Endothelial cell of umbilical vein (primary cell): ENCODE results near the gene STPG4. TPM values are rescaled to one million over a fixed set of nuclear protein-coding genes. Genes with fewer than 3 reads are reported as not detected.

ENCODE experiments used
- BruUV-seq: library from RNA; stranded (reverse); fragments of 400-500 nt; replicated peaks from 2 replicates; lab custom pipeline; 2021; lab: Mats Ljungman, UMichigan
- CTCF ChIA-PET: fragments of 300-600, 350-600 bp; sonication (Branson Sonifier 250); formaldehyde crosslinking; loops from one replicate; lab custom pipeline; 2021; ENCODE audit warnings: antibody characterized with exemption, inconsistent platforms; lab: Charles Lee
- POLR2A ChIA-PET: fragments of 300-600, 350-600 bp; sonication (Branson Sonifier 250); formaldehyde crosslinking; loops from one replicate; lab custom pipeline; 2021; ENCODE audit warnings: antibody characterized with exemption, inconsistent platforms; lab: Charles Lee
- DNase-seq: peaks from one replicate; pipeline ENCODE4 v3.0.0-alpha.2; 2011; ENCODE audit warnings: low read depth, low spot score
- FAIRE-seq: peaks from 2 replicates; lab custom pipeline; 2011; peaks lifted over from hg19 to GRCh38; lab: Jason Lieb, UNC
- H2AFZ ChIP-seq: 2 replicates; pipeline ENCODE4 v1.6.0; 2012; ENCODE audit warnings: low read depth, low read length, control low read depth, inconsistent platforms
- H3K27ac ChIP-seq: 2 replicates; pipeline ENCODE4 v1.5.1; 2011; ENCODE audit warnings: low read depth, mild to moderate bottlenecking, control low read depth, low read length, moderate library complexity; ENCODE audit not compliant: insufficient read depth
- H3K27me3 ChIP-seq, 2 experiments: 2 replicates each; pipeline versions ENCODE4 v1.6.0 to v1.6.1; 2011; ENCODE audit warnings: low read length in 2 of 2, mixed read lengths in 1 of 2; ENCODE audit not compliant: control insufficient read depth in 2 of 2, insufficient read depth in 2 of 2
- H3K36me3 ChIP-seq, 2 experiments: 2 replicates in 1 of 2; 3 replicates in 1 of 2; pipeline ENCODE4 v1.5.1; 2011; ENCODE audit warnings: low read length in 2 of 2, mild to moderate bottlenecking in 1 of 2, moderate library complexity in 1 of 2; ENCODE audit not compliant: control insufficient read depth in 2 of 2, insufficient read depth in 2 of 2; ENCODE audit errors: extremely low read depth in 1 of 2
- H3K4me1 ChIP-seq: 3 replicates; pipeline ENCODE4 v1.5.1; 2011; ENCODE audit warnings: mild to moderate bottlenecking, low read length; ENCODE audit not compliant: control insufficient read depth, insufficient read depth; ENCODE audit errors: extremely low read depth
- H3K4me2 ChIP-seq: 2 replicates; pipeline ENCODE4 v1.6.1; 2011; ENCODE audit warnings: low read length, control low read depth, mixed read lengths; ENCODE audit not compliant: insufficient read depth
- H3K4me3 ChIP-seq, 3 experiments: fragments of 200-600 bp in 1 of 3; sonication (generic), shearing (Covaris generic) in 1 of 3; replicated peaks in 1 of 3; 2 replicates each; pipeline ENCODE4 v1.5.1; 2011 to 2016; ENCODE audit warnings: control low read depth in 3 of 3, low read length in 3 of 3, mild to moderate bottlenecking in 2 of 3, inconsistent platforms in 1 of 3, low read depth in 1 of 3, moderate library complexity in 1 of 3; ENCODE audit not compliant: insufficient read depth in 1 of 3
- H3K79me2 ChIP-seq: 2 replicates; pipeline ENCODE4 v1.6.0; 2012; ENCODE audit warnings: low read length, inconsistent platforms; ENCODE audit not compliant: control insufficient read depth, insufficient read depth
- H3K9ac ChIP-seq: replicated peaks from 2 replicates; pipeline ENCODE3; 2011; ENCODE audit warnings: low read length, control low read depth; ENCODE audit not compliant: insufficient read depth; ENCODE audit errors: extremely low read depth
- H3K9me1 ChIP-seq: replicated peaks from 3 replicates; pipeline ENCODE4 v1.6.0; 2011; ENCODE audit warnings: mild to moderate bottlenecking, low read length; ENCODE audit not compliant: control insufficient read depth, insufficient read depth; ENCODE audit errors: extremely low read depth
- H3K9me3 ChIP-seq: replicated peaks from 2 replicates; pipeline ENCODE4 v1.5.1; 2012; ENCODE audit warnings: low read length, inconsistent platforms; ENCODE audit not compliant: control insufficient read depth, insufficient read depth
- H4K20me1 ChIP-seq: replicated peaks from 2 replicates; pipeline ENCODE3; 2011; ENCODE audit warnings: mild to moderate bottlenecking, low read length; ENCODE audit not compliant: control insufficient read depth, insufficient read depth; ENCODE audit errors: extremely low read depth
- CTCF ChIP-seq, 2 donors: IDR thresholded peaks; 1 replicate in 1 of 2; 2 replicates in 1 of 2; pipeline ENCODE4 v1.5.1; 2011; ENCODE audit warnings: low read length in 2 of 2, mild to moderate bottlenecking in 2 of 2, moderate library complexity in 2 of 2, control low read depth in 1 of 2, inconsistent platforms in 1 of 2, low read depth in 1 of 2; ENCODE audit not compliant: insufficient read depth in 1 of 2; ENCODE audit errors: extremely low read depth in 1 of 2
- EZH2 ChIP-seq: IDR thresholded peaks from 2 replicates; pipeline ENCODE4 v1.6.1; 2012; ENCODE audit warnings: borderline replicate concordance, low read depth, mild to moderate bottlenecking, moderate library complexity, low read length, inconsistent platforms; ENCODE audit not compliant: severe bottlenecking
- FOS ChIP-seq: IDR thresholded peaks from 2 replicates; pipeline ENCODE4 v1.6.1; 2011; ENCODE audit warnings: mild to moderate bottlenecking, low read length, moderate library complexity, borderline replicate concordance; ENCODE audit not compliant: insufficient read depth
- GATA2 ChIP-seq: IDR thresholded peaks from 2 replicates; pipeline ENCODE4 v1.7.0; 2011; ENCODE audit warnings: low read depth, mild to moderate bottlenecking, moderate library complexity, mixed read lengths, low read length; ENCODE audit not compliant: insufficient read length, insufficient read depth
- JUN ChIP-seq: IDR thresholded peaks from 2 replicates; pipeline ENCODE4 v1.6.1; 2011; ENCODE audit warnings: borderline replicate concordance, low read depth; ENCODE audit not compliant: insufficient read length, insufficient read depth
- MYC ChIP-seq: IDR thresholded peaks from one replicate; pipeline ENCODE4 v1.6.1; 2011; ENCODE audit warnings: mild to moderate bottlenecking, low read depth, low read length
- POLR2A ChIP-seq: IDR thresholded peaks from 2 replicates; pipeline ENCODE4 v1.6.1; 2012; ENCODE audit warnings: low read depth, mild to moderate bottlenecking, control low read depth, low read length
- POLR2AphosphoS5 ChIP-seq: IDR thresholded peaks from 2 replicates; pipeline ENCODE4 v1.6.1; 2012; ENCODE audit warnings: low read depth, mild to moderate bottlenecking, control low read depth, low read length, moderate library complexity; ENCODE audit not compliant: insufficient read depth
- dilution Hi-C: fragments of 300-500 bp; cut with MboI; formaldehyde crosslinking; loops from one replicate; pipeline ENCODE4 v1.15.0; 2019; ENCODE audit warnings: low sequenced_read_pairs; ENCODE audit not compliant: extremely low pct_ligation_motif_present
- intact Hi-C: fragments of 100-400 bp; cut with micrococcal nuclease; formaldehyde crosslinking; loops from one replicate; pipeline ENCODE4 v1.10.0; 2022
- polyA plus RNA-seq, 4 experiments: library from polyadenylated mRNA; depleted of rRNA in 3 of 4; stranded (reverse) in 3 of 4; unstranded in 1 of 4; fragments of >200 nt; gene quantifications; 2 replicates each; pipeline versions ENCODE4 v1.2.1 to v1.2.3, GENCODE V29; 2011 to 2012; ENCODE audit warnings: missing spikeins in 1 of 4
- total RNA-seq: library from RNA; stranded (reverse); gene quantifications from 2 replicates; pipeline ENCODE4 v1.2.3, GENCODE V29; 2021
- TF ChIP-seq, protein P1 (sequence below): IDR thresholded peaks from 2 replicates; pipeline ENCODE4 v1.6.1; 2011; ENCODE audit not compliant: insufficient read depth, insufficient read length

STPG4 gene
- total and polyA plus RNA-seq, 2 donors (not counting 3 experiments of a cell fraction or from before 2014, with no cell fraction given) = 0.53 TPM; not detected in 1

GRCh38 chr2:47089083-47089464 is 66.0 kb downstream of the STPG4 start:
- Histone ChIP-seq H3K9ac (peak overlapping the region; percentile 53), H3K4me1 (peaks cover 50% of the 10 kb centered on the region), H3K4me2 (peak overlapping the region; percentile 41), H2AFZ (peak overlapping the region; percentile 49), H3K79me2 (no peaks in the 10 kb centered on the region), H3K36me3 (no peaks in the 10 kb centered on the region), H4K20me1 (no peaks in the 10 kb centered on the region), H3K27ac (peak overlapping the region; percentile 93), H3K4me3 (no peak overlapping the region), H3K9me3 (no peaks in the 10 kb centered on the region), H3K9me1 (no peaks in the 10 kb centered on the region), H3K27me3 (no peaks in the 10 kb centered on the region)
- dilution Hi-C loops = no loop called here
- BruUV-seq = no TSS peak
- TF ChIP-seq FOS (no peak), JUN (no peak), EZH2 (no peak), POLR2A (no peak), CTCF (IDR thresholded peaks at IDR 0.05; ENCODE audit: extremely low read depth in 1 of 2, insufficient read depth in 1 of 2, low read depth in 1 of 2, low read length in 2 of 2) (no peak), GATA2 (no peak), POLR2AphosphoS5 (no peak), MYC (no peak)
- TF ChIP-seq, protein P1, sequence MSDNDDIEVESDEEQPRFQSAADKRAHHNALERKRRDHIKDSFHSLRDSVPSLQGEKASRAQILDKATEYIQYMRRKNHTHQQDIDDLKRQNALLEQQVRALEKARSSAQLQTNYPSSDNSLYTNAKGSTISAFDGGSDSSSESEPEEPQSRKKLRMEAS = no peak
- FAIRE-seq (no peak), DNase-seq (no peak)
- ChIA-PET CTCF (interaction anchor here (0.8 to 1.8 kb wide), 11 partner anchors 9 to 234 kb away, joined by 3 to 12 read pairs (median 6); no protein-coding TSS in a partner anchor), POLR2A (interaction anchor here (1.1 kb wide), 1 partner anchor 9 kb away, joined by 4 read pairs; no protein-coding TSS in a partner anchor)
- intact Hi-C loops = loop anchor here (2.0 to 5.0 kb wide), 2 partner anchors 46 to 83 kb away; no protein-coding TSS in a partner anchor
